Measurements from ENCODE around the gene EXOC1L.
"Not testable (repeated sequence)": the region's sequence is repeated elsewhere in the genome, so short reads cannot be mapped to it uniquely, and the experiment has no call there.

Gene EXOC1L

DNA sequence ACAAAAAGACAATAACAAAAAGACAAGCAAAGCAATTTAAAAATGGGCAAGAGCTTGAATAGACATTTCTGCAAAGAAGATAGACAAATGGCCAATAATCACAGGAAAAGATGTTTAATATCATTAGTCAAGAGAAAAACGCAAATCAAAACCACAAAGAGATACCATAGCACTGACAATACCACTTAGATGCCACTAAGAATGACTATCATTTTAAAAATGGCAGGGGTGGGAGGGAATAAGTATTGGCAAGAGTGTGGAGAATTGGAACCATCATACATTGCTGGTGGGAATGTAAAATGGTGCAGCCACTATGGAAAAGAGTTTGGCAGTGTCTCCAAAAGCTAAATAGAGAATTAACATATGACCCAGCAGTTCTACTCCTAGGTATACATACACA is 18.8 kb downstream of the EXOC1L start:
- DNase-seq (ENCODE audit: low read depth in 2 of 2), result no peak

DNA sequence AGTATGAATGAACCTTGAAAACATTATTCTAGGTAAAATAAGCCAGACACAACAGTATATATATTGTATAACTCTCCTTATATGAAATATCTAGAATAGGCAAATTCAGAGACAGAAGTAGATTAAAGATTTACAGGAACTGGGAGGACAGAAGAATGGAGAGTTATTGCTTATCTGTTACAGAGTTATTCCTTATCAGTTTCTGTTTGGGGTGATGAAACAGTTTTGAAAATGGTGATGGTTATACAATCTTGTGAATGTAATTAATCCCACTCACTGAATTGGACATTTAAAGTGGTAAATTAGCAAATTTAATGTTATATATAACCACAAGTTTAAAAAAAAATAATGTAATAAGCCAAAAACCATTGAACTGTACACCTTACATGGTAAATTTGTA is 19.4 kb downstream of the EXOC1L start:
- no peak for DNase-seq (ENCODE audit: low read depth in 2 of 2)

DNA sequence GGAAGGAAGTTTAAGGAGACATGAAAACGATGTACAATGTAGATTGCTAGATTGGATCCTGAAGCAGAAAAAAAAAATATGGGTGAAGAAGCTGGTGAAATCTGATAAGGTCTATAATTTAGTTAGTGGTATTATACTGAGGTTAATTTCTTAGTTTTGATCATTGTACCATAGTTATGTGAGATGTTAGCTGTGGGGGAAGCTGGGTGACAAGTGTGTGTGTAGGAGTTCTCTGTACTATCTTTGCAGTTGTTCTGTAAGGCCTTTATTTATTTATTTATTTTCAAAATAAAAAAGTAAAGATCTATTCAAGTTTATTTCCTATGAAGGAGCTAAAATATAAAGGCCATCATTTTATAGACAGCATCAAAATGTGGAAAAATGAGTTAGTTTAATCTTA is 21.4 kb downstream of the EXOC1L start:
- no peak for DNase-seq (ENCODE audit: low read depth in 2 of 2)

DNA sequence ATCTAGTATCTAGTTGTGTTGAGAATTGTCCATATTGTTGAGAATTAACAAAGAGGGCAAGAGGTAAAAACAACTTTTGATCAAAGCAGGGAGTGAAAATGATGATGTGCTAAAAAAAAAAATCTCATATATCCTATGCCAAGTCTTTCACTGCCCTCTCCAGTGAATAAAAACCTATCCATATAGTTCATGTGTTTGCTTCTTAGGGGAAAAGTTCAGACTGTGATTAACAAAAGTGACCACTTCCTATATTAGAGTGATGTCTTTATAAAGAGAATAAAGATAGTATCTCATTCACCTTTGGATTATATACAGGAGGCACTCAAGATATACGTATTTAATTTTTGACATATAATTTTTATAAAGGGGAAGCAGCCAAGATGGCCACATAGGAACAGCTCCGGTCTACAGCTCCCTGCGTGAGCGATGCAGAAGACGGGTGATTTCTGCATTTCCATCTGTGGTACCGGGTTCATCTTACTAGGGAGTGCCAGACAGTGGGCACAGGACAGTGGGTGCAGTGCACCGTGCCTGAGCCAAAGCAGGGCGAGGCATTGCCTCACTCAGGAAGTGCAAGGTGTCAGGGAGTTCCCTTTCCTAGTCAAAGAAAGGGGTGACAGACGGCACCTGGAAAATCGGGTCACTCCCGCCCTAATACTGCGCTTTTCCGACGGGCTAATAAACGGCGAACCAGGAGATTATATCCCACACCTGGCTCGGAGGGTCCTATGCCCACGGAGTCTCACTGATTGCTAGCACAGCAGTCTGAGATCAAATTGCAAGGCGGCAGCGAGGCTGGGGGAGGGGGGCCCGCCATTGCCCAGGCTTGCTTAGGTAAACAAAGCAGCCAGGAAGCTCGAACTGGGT is 22.0 kb downstream of the EXOC1L start:
- not testable (repeated sequence) for DNase-seq (ENCODE audit: low read depth in 2 of 2)

DNA sequence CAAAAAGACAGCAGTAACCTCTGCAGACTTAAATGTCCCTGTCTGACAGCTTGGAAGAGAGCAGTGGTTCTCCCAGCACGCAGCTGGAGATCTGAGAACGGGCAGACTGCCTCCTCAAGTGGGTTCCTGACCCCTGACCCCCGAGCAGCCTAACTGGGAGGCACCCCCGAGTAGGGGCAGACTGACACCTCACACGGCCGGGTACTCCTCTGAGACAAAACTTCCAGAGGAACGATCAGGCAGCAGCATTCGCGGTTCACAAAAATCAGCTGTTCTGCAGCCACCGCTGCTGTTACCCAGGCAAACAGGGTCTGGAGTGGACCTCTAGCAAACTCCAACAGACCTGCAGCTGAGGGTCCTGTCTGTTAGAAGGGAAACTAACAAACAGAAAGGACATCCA is 22.7 kb downstream of the EXOC1L start:
- not testable (repeated sequence) for DNase-seq (ENCODE audit: low read depth in 2 of 2)

- DNase-seq (ENCODE audit: low read depth in 2 of 2), result no peak
These were observed 30.1 kb downstream of the EXOC1L start for GRCh38 chr4:55849724-55850123.

- no peak for DNase-seq (ENCODE audit: low read depth in 2 of 2)
These were observed 32.3 kb downstream of the EXOC1L start for GRCh38 chr4:55851885-55852284.

- peak; percentile 93 to 97 for DNase-seq (ENCODE audit: low read depth in 2 of 2)
These were observed 34.0 kb downstream of the EXOC1L start, which contains the start of gene EXOC1 for GRCh38 chr4:55853484-55854046. TSS of gene EXOC1 (plus strand) at chr4:55853648. CDS start at chr4:55858324, 4,676 bp downstream.

- DNase-seq (ENCODE audit: low read depth in 2 of 2), result no peak
These were observed 34.5 kb downstream of the EXOC1L start for GRCh38 chr4:55854129-55854528.

DNA sequence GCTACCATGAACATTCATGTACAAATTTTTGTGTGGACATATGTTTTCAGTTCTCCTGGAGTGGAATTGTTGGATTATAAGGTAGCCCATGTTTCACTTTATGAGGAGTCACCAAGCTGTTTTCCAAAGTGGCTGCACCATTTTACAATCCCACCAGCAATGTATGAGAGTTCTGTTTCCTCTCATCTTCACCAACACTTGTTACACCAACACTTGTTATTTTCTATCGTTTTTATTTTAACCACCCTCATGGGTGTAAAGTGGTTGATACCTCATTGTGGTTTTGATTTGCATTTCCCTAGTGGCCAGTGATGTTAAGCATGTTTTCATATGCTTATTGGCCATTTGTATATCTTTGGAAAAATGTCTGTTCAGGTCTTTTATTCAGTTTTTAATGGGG is 38.0 kb downstream of the EXOC1L start:
- DNase-seq (ENCODE audit: low read depth in 2 of 2), result no peak

GRCh38 chr4:55859711-55860110 is 40.1 kb downstream of the EXOC1L start:
- DNase-seq (ENCODE audit: low read depth in 2 of 2), result no peak

GRCh38 chr4:55864577-55865223 is 45.1 kb downstream of the EXOC1L start:
- DNase-seq (ENCODE audit: low read depth in 2 of 2), result no peak

DNA sequence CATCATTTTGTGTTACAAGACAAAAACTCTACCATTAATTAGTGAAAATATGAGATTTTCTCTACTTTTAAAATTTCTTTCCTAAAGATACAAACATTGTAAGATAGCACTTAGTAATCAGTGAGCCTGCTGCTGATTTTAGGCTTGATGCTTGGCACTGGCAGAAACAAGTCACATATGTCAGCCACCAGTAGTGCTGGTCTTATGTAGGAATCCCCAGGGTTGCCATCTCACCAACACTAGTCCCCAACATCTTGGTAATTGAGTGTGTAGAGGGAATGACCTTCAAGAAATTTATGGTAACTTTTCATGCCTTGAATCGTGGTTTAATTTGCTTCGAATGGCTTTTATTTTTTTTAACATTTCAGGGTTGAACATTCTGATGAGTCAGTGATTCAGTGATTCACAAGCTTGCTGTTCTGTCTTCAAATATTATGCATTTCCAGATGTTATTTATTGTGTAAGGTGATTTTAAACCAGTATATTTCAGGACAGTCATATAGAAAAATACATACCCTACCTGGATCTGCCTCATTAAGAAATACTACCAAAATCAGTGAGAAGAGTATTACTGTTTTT is 45.7 kb downstream of the EXOC1L start:
- no peak for DNase-seq (ENCODE audit: low read depth in 2 of 2)

- DNase-seq (ENCODE audit: low read depth in 2 of 2), result no peak
These were observed 46.8 kb downstream of the EXOC1L start for GRCh38 chr4:55866290-55866907.

DNA sequence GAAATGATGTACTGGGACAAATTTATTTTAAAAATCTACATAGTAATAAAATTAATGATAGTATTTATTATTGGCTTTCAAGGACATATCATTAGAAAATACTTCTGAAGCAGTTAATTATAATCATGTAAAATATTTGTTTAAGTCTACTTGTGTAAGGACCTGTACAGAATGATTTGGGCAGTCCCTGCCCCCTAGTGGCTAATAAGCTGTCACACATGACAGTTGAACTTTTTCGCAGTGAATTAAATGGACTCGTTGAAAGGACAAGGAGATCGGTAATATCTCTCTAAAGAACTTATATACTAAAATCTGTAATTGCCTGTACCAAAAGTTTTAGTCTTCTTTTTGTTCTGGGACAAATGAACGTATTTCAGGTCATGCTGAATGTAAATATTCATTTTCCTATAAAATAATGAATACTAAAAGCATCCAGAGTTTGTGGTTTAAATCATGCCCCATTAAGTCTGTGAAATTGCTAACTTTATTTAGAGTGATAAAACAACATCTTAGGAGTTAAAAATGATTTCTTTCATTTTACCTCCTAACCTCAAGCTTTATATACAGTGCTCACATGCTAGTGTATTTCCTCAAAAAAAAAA is 47.5 kb downstream of the EXOC1L start:
- DNase-seq (ENCODE audit: low read depth in 2 of 2), result peak in 1 of 2 donors; percentile 7

- DNase-seq (ENCODE audit: low read depth in 2 of 2), result no peak
These were observed 49.0 kb downstream of the EXOC1L start for GRCh38 chr4:55868581-55869090.

- no peak for DNase-seq (ENCODE audit: low read depth in 2 of 2)
These were observed 51.8 kb downstream of the EXOC1L start for GRCh38 chr4:55871299-55871800.

DNA sequence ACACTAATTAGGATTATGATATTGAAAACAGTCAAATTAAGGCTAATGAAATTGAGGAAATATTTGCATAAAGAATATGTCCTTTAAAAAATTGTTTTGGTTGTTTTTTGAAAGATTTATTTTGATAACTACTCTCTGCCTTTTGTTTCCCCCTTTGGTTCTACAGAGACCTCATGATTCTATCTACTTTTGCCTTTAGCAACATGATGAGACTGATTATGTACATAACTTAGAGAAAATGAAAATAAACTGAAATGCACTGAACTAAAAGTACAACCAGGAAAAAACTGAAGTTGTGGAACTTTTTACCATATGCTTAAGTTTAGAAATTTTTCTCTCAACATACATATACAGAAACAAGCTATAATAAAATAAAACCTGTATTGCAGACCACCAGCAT is 55.2 kb downstream of the EXOC1L start:
- no peak for DNase-seq (ENCODE audit: low read depth in 2 of 2)

DNA sequence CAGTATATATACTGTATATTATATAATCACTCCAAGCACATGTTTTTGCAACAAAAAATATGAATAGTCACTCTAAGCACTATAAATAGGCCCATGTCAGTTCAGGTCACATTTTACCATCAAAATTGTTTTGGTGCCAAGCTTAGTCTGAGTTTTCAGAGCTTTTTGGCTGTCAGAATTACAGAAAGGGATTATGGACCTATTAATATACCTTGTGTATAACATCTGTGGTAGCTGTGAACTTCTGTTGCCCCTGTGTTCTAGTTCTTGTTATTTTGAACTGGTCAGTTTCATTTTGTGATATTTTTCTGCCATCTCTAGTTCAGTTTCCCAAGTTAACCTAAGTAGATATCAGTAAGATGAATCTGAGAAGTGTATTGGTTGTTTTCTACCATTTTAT is 56.8 kb downstream of the EXOC1L start:
- DNase-seq (ENCODE audit: low read depth in 2 of 2), result no peak

DNA sequence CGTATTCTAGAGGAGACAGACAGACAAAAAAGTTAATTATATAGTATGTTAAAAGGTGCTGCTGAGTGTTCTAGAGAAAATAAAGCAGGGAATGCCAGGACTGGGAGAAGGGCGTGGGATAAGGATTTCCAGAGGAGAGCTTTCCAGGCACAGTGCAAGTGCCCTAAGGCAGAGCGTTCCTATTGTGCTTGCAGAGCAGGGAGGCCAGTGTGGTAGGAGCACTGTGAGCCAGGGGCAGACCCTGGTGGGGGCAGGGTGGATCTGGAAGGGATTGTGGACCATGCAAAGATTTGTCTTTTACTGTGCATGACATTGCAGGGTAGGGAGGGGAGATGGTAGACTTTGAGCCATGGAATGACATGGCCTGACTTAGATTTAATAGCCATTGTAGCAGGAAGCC is 59.6 kb downstream of the EXOC1L start:
- DNase-seq (ENCODE audit: low read depth in 2 of 2), result no peak

GRCh38 chr4:55880652-55881280 is 61.2 kb downstream of the EXOC1L start:
- DNase-seq (ENCODE audit: low read depth in 2 of 2), result no peak

Data from stimulated activated CD8-positive, alpha-beta memory T cell treated with anti-CD3 and anti-CD28 coated beads, Interleukin-7, amount 100 ng/mL, for 1 hour (primary cell).